ENCODE data around the gene ITGA6.

ITGA6 gene

GRCh38 chr2:172481507-172482262 is 54.3 kb downstream of the ITGA6 start:
- H3K4me3 Mint-ChIP-seq, result no peak overlapping the region
- H3K36me3 Mint-ChIP-seq (ENCODE audit: low read depth), result peaks cover 31% of the 10 kb centered on the region
- H3K9me3 Mint-ChIP-seq, result no peaks in the 10 kb centered on the region
- H3K4me1 Mint-ChIP-seq (ENCODE audit: low read depth), result peaks cover 24% of the 10 kb centered on the region
- no peak overlapping the region for H3K27ac Mint-ChIP-seq
- H3K27me3 Mint-ChIP-seq (ENCODE audit: low read depth), result no peaks in the 10 kb centered on the region

GRCh38 chr2:172484253-172484652 is 56.9 kb downstream of the ITGA6 start:
- Mint-ChIP-seq H3K27ac (no peak overlapping the region), H3K36me3 (ENCODE audit: low read depth) (peaks cover 41% of the 10 kb centered on the region), H3K9me3 (no peaks in the 10 kb centered on the region), H3K4me3 (no peak overlapping the region), H3K4me1 (ENCODE audit: low read depth) (peaks cover 23% of the 10 kb centered on the region), H3K27me3 (ENCODE audit: low read depth) (no peaks in the 10 kb centered on the region)

DNA sequence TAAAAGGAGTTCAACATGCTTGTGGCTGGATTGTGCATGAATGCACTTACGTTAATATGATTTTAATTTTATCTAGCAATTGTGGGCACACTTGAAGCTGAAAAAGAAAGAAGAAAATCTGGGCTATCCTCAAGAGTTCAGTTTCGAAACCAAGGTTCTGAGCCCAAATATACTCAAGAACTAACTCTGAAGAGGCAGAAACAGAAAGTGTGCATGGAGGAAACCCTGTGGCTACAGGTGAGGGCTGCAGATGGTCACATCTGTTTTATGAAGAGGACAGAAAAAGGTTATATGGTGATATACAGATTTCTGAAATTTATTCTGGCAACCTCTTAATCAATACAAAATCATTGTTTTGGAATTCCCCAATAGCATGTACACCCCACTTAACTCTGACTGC is 57.3 kb downstream of the ITGA6 start:
- Mint-ChIP-seq H3K27ac (no peak overlapping the region), H3K9me3 (no peaks in the 10 kb centered on the region), H3K27me3 (ENCODE audit: low read depth) (no peaks in the 10 kb centered on the region), H3K4me3 (no peak overlapping the region), H3K4me1 (ENCODE audit: low read depth) (peaks cover 20% of the 10 kb centered on the region), H3K36me3 (ENCODE audit: low read depth) (peaks cover 41% of the 10 kb centered on the region)

GRCh38 chr2:172488556-172488955 is 61.2 kb downstream of the ITGA6 start:
- H3K27me3 Mint-ChIP-seq (ENCODE audit: low read depth), result no peaks in the 10 kb centered on the region
- H3K9me3 Mint-ChIP-seq, result no peaks in the 10 kb centered on the region
- H3K36me3 Mint-ChIP-seq (ENCODE audit: low read depth), result peaks cover 52% of the 10 kb centered on the region
- H3K27ac Mint-ChIP-seq, result no peak overlapping the region
- H3K4me1 Mint-ChIP-seq (ENCODE audit: low read depth), result peaks cover 8% of the 10 kb centered on the region
- no peak overlapping the region for H3K4me3 Mint-ChIP-seq

DNA sequence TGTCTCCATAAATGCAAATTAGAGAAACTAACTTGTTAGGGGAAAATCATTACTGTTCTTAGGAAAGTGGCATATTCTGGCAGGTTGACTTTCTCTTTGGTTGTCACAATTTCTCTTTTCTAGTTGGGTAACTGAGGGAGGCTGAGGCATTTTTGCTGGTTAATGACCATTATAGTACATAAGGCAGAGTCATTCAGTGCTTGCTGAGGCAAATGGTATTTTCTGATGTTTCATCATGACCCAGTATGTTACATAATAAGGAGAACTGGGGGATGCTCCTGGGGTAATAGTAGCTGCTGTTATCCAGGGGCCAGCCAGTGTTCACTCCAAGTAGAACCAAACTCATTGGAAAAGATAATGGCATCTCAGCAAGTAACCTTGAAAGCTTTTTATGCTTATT is 62.3 kb downstream of the ITGA6 start:
- peaks cover 54% of the 10 kb centered on the region for H3K36me3 Mint-ChIP-seq (ENCODE audit: low read depth)
- H3K9me3 Mint-ChIP-seq, result no peaks in the 10 kb centered on the region
- no peak overlapping the region for H3K27ac Mint-ChIP-seq
- no peaks in the 10 kb centered on the region for H3K27me3 Mint-ChIP-seq (ENCODE audit: low read depth)
- no peak overlapping the region for H3K4me3 Mint-ChIP-seq
- peaks cover under 1% of the 10 kb centered on the region for H3K4me1 Mint-ChIP-seq (ENCODE audit: low read depth)

- H3K36me3 Mint-ChIP-seq (ENCODE audit: low read depth), result peaks cover 52% of the 10 kb centered on the region
- H3K9me3 Mint-ChIP-seq, result peaks cover 3% of the 10 kb centered on the region
- peaks cover 17% of the 10 kb centered on the region for H3K4me1 Mint-ChIP-seq (ENCODE audit: low read depth)
- no peaks in the 10 kb centered on the region for H3K27me3 Mint-ChIP-seq (ENCODE audit: low read depth)
- H3K4me3 Mint-ChIP-seq, result peak overlapping the region; percentile 43
- H3K27ac Mint-ChIP-seq, result peak overlapping the region; percentile 87
Measured at GRCh38 chr2:172496160-172496608, 68.8 kb downstream of the ITGA6 start.

GRCh38 chr2:172507199-172507598 is 79.8 kb downstream of the ITGA6 start:
- H3K27ac Mint-ChIP-seq, result no peak overlapping the region
- H3K9me3 Mint-ChIP-seq, result peaks cover 10% of the 10 kb centered on the region
- peaks cover 43% of the 10 kb centered on the region for H3K36me3 Mint-ChIP-seq (ENCODE audit: low read depth)
- H3K4me1 Mint-ChIP-seq (ENCODE audit: low read depth), result peaks cover 16% of the 10 kb centered on the region
- no peak overlapping the region for H3K4me3 Mint-ChIP-seq
- H3K27me3 Mint-ChIP-seq (ENCODE audit: low read depth), result no peaks in the 10 kb centered on the region

- Mint-ChIP-seq H3K4me1 (ENCODE audit: low read depth) (peaks cover 16% of the 10 kb centered on the region), H3K27me3 (ENCODE audit: low read depth) (no peaks in the 10 kb centered on the region), H3K9me3 (peaks cover 31% of the 10 kb centered on the region), H3K27ac (peak overlapping the region; percentile 22), H3K36me3 (ENCODE audit: low read depth) (peaks cover 56% of the 10 kb centered on the region), H3K4me3 (peak overlapping the region; percentile 7)
Measured at GRCh38 chr2:172510088-172510487, 82.7 kb downstream of the ITGA6 start.

- no peaks in the 10 kb centered on the region for H3K27me3 Mint-ChIP-seq (ENCODE audit: low read depth)
- peak overlapping the region; percentile 7 for H3K4me3 Mint-ChIP-seq
- H3K36me3 Mint-ChIP-seq (ENCODE audit: low read depth), result peaks cover 53% of the 10 kb centered on the region
- peaks cover 15% of the 10 kb centered on the region for H3K4me1 Mint-ChIP-seq (ENCODE audit: low read depth)
- peaks cover 31% of the 10 kb centered on the region for H3K9me3 Mint-ChIP-seq
- peak overlapping the region; percentile 22 for H3K27ac Mint-ChIP-seq
Measured at GRCh38 chr2:172510548-172510947, 83.2 kb downstream of the ITGA6 start.

- no peaks in the 10 kb centered on the region for H3K27me3 Mint-ChIP-seq (ENCODE audit: low read depth)
- H3K4me3 Mint-ChIP-seq, result no peak overlapping the region
- H3K9me3 Mint-ChIP-seq, result peaks cover 39% of the 10 kb centered on the region
- H3K36me3 Mint-ChIP-seq (ENCODE audit: low read depth), result peaks cover 48% of the 10 kb centered on the region
- H3K27ac Mint-ChIP-seq, result no peak overlapping the region
- H3K4me1 Mint-ChIP-seq (ENCODE audit: low read depth), result peaks cover 15% of the 10 kb centered on the region
Measured at GRCh38 chr2:172512810-172513523, 85.6 kb downstream of the ITGA6 start.

GRCh38 chr2:172513524-172513900 is 86.1 kb downstream of the ITGA6 start:
- H3K4me1 Mint-ChIP-seq (ENCODE audit: low read depth), result peaks cover 15% of the 10 kb centered on the region
- no peaks in the 10 kb centered on the region for H3K27me3 Mint-ChIP-seq (ENCODE audit: low read depth)
- peaks cover 44% of the 10 kb centered on the region for H3K9me3 Mint-ChIP-seq
- H3K27ac Mint-ChIP-seq, result no peak overlapping the region
- H3K4me3 Mint-ChIP-seq, result no peak overlapping the region
- H3K36me3 Mint-ChIP-seq (ENCODE audit: low read depth), result peaks cover 43% of the 10 kb centered on the region

DNA sequence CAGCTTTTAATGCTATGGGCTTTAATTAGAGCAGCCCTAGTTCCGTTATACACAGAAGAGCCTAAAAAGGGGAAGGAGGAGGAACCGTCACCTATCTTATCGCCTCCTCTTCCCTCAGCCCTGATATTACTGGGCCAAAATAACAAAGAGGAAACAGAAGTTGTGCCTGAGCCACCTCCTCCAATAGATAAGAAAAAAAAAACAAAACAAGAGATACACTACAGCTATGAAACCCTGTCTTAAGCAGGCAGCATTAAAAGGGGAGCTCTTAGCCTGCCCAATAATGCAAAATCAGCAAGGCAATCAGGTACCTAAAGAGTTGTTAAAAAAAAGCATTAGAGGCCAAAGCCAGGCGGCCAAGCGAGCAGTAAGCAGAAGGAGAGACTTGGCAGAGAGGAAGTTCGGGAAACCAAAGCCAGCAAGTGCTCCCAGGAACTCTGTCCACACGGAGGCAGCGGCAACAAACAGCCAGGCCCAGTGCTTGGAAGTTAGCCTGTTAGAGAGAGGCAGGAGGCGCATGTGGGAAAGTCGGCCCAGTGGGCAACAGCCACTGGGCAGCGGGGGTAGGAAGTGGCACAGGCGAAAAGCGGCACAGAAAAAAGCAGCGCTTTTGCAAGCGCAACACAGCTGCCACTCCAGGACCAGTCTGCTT is 86.7 kb downstream of the ITGA6 start:
- no peak overlapping the region for H3K27ac Mint-ChIP-seq
- H3K9me3 Mint-ChIP-seq, result peaks cover 49% of the 10 kb centered on the region
- no peak overlapping the region for H3K4me3 Mint-ChIP-seq
- H3K27me3 Mint-ChIP-seq (ENCODE audit: low read depth), result no peaks in the 10 kb centered on the region
- H3K36me3 Mint-ChIP-seq (ENCODE audit: low read depth), result peaks cover 41% of the 10 kb centered on the region
- peaks cover 15% of the 10 kb centered on the region for H3K4me1 Mint-ChIP-seq (ENCODE audit: low read depth)

DNA sequence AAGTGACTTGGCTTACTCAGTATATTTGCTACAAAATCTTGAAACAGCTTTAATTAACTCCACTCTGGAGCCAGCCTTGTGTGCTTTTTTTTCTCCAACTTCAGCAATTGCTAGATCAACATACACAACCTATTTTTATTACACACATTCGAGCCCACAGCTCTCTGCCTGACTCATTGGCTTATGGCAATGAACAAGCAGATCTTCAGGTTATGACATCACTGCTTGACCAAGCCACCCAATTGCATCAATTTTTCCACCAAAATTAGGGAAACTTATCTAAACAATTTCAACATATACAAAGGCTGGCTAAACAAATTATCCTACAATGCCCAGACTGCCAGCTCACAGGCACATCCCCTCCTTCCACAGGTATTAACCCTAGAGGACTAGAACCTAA is 88.9 kb downstream of the ITGA6 start:
- Mint-ChIP-seq H3K9me3 (peaks cover 64% of the 10 kb centered on the region), H3K27me3 (ENCODE audit: low read depth) (no peaks in the 10 kb centered on the region), H3K36me3 (ENCODE audit: low read depth) (peaks cover 38% of the 10 kb centered on the region), H3K27ac (no peak overlapping the region), H3K4me1 (ENCODE audit: low read depth) (peaks cover 4% of the 10 kb centered on the region), H3K4me3 (no peak overlapping the region)

DNA sequence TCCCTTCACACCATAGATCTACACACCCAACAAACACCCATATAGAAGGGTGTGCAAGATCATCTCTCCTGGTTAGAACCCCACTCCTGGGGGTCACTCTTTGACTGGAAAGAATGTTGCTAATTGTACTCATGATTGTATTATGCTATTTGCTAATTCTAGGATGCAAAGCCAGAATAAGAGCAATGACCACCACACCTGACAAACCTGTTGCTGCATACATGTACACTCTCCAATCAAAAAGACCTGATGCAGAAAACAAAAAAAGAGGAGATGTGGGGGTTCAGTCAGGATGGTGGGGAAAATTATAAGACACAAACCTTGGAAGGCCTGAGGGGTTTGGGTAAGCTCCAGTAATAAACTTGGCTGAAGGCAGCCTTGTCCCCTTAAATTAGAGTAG is 91.6 kb downstream of the ITGA6 start:
- H3K4me1 Mint-ChIP-seq (ENCODE audit: low read depth), result no peaks in the 10 kb centered on the region
- no peak overlapping the region for H3K4me3 Mint-ChIP-seq
- no peaks in the 10 kb centered on the region for H3K27me3 Mint-ChIP-seq (ENCODE audit: low read depth)
- peaks cover 18% of the 10 kb centered on the region for H3K36me3 Mint-ChIP-seq (ENCODE audit: low read depth)
- peaks cover 44% of the 10 kb centered on the region for H3K9me3 Mint-ChIP-seq
- H3K27ac Mint-ChIP-seq, result no peak overlapping the region

DNA sequence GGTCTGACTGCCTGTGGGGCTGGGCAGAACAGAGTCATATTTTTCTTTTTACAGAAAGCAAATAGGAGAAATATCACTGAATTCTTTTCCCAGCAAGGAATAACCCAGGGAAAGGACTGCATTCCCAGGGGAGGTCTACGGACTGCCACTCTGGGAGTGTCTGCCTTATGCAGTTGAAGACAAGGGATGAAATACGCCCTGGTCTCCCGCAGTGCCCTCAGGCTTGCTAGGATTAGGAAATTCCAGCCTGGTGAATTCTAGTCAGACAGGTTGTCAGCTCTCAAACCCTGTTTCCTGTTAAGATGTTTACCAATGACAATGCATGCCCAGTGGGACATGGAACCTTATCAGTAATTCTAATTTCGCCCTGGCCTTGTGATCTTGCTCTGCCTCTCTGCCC is 98.2 kb downstream of the ITGA6 start:
- H3K27me3 Mint-ChIP-seq (ENCODE audit: low read depth), result no peaks in the 10 kb centered on the region
- no peak overlapping the region for H3K27ac Mint-ChIP-seq
- H3K36me3 Mint-ChIP-seq (ENCODE audit: low read depth), result peaks cover 27% of the 10 kb centered on the region
- peaks cover 54% of the 10 kb centered on the region for H3K9me3 Mint-ChIP-seq
- H3K4me3 Mint-ChIP-seq, result no peak overlapping the region
- H3K4me1 Mint-ChIP-seq (ENCODE audit: low read depth), result no peaks in the 10 kb centered on the region
